GM12873 (cell line): ENCODE results near the gene RGS10.

Experiments
- CTCF ChIP-seq: IDR thresholded peaks from 2 replicates; pipeline ENCODE4 v1.5.1; 2012; ENCODE audit warnings: low read depth, mild to moderate bottlenecking, moderate library complexity, low read length, control low read depth; ENCODE audit not compliant: insufficient read depth; ENCODE audit errors: missing control alignments

The RGS10 gene

GRCh38 chr10:119454990-119455389 is 87.5 kb downstream of the RGS10 start:
- TF ChIP-seq CTCF = no peak

GRCh38 chr10:119454316-119454715 is 88.2 kb downstream of the RGS10 start:
- no peak for TF ChIP-seq CTCF

- no peak for TF ChIP-seq CTCF
Measured at GRCh38 chr10:119453313-119453712, 89.2 kb downstream of the RGS10 start.

- no peak for TF ChIP-seq CTCF
Measured at GRCh38 chr10:119452396-119452795, 90.1 kb downstream of the RGS10 start.

GRCh38 chr10:119451300-119451896 is 91.1 kb downstream of the RGS10 start:
- no peak for TF ChIP-seq CTCF

- TF ChIP-seq CTCF = no peak
Measured at GRCh38 chr10:119450606-119451299, 91.8 kb downstream of the RGS10 start.
